HEK293 (cell line): Measurements from ENCODE around the gene EIF2A.

Experiments used
- CTCF ChIA-PET: fragments of 350-600 bp; formaldehyde crosslinking; extraction: SDS; loops from one replicate; lab custom pipeline; 2021; ENCODE audit warnings: antibody characterized with exemption; lab: Yijun Ruan, JAX
- POLR2A ChIA-PET: fragments of 300-600 bp; formaldehyde crosslinking; extraction: SDS; loops from one replicate; lab custom pipeline; 2020; ENCODE audit warnings: antibody characterized with exemption, inconsistent platforms; lab: Yijun Ruan, JAX
- H3K27ac ChIP-seq: fragments of 200-500 bp; sonication (Bioruptor generic); 2 replicates; pipeline ENCODE4 v1.5.1; 2014; ENCODE audit warnings: low read depth, low read length, control low read depth, inconsistent platforms; ENCODE audit errors: extremely low read depth
- H3K36me3 ChIP-seq, 2 experiments: fragments of 200-500 bp in 1 of 2; sonication (Bioruptor generic) in 1 of 2; 1 replicate in 1 of 2; 2 replicates in 1 of 2; pipeline ENCODE4 v1.5.1; 2014 to 2017; ENCODE audit warnings: inconsistent platforms in 2 of 2, low read length in 2 of 2; ENCODE audit not compliant: control insufficient read depth in 2 of 2, insufficient read depth in 1 of 2
- H3K4me1 ChIP-seq: fragments of 200-500 bp; sonication (Bioruptor generic); 2 replicates; pipeline ENCODE4 v1.5.1; 2014; ENCODE audit warnings: mild to moderate bottlenecking, low read length, inconsistent platforms; ENCODE audit not compliant: control insufficient read depth, insufficient read depth
- H3K4me3 ChIP-seq: 2 replicates; pipeline ENCODE4 v1.5.1; 2011; ENCODE audit warnings: low read depth, mild to moderate bottlenecking, control low read depth, low read length, moderate library complexity
- H3K9me3 ChIP-seq: fragments of 200-500 bp; sonication (Bioruptor generic); 2 replicates; pipeline ENCODE4 v1.5.1; 2014; ENCODE audit warnings: low read depth, low read length, inconsistent platforms; ENCODE audit not compliant: control insufficient read depth, insufficient read depth
- BCL11B ChIP-seq: fragments of 450-650 bp; formaldehyde crosslinking; IDR thresholded peaks from 2 replicates; pipeline ENCODE4 v1.5.1; 2016; ENCODE audit warnings: low read depth, missing biosample characterization, missing genetic modification characterization
- GLIS1 ChIP-seq: fragments of 450-650 bp; formaldehyde crosslinking; IDR thresholded peaks from 2 replicates; pipeline ENCODE4 v1.5.1; 2016; ENCODE audit warnings: missing biosample characterization, missing genetic modification characterization
- INSM2 ChIP-seq: fragments of 450-650 bp; formaldehyde crosslinking; IDR thresholded peaks from 2 replicates; pipeline ENCODE4 v1.5.1; 2016; ENCODE audit warnings: missing biosample characterization, missing genetic modification characterization
- RBAK ChIP-seq: fragments of 450-650 bp; formaldehyde crosslinking; IDR thresholded peaks from 2 replicates; pipeline ENCODE4 v1.5.1; 2016; ENCODE audit warnings: missing biosample characterization, missing genetic modification characterization
- SP2 ChIP-seq: fragments of 450-650 bp; formaldehyde crosslinking; IDR thresholded peaks from 2 replicates; pipeline ENCODE4 v1.5.1; 2016; ENCODE audit warnings: missing biosample characterization, missing genetic modification characterization
- YY1 ChIP-seq: fragments of 450-650 bp; formaldehyde crosslinking; IDR thresholded peaks from 2 replicates; pipeline ENCODE4 v1.5.1; 2018; ENCODE audit warnings: missing biosample characterization, missing genetic modification characterization
- ZBTB10 ChIP-seq: fragments of 450-650 bp; formaldehyde crosslinking; IDR thresholded peaks from 2 replicates; pipeline ENCODE4 v1.5.1; 2016; ENCODE audit warnings: missing biosample characterization, missing genetic modification characterization
- ZBTB6 ChIP-seq: fragments of 450-650 bp; formaldehyde crosslinking; IDR thresholded peaks from 2 replicates; pipeline ENCODE4 v1.5.1; 2017; ENCODE audit warnings: missing biosample characterization, missing genetic modification characterization
- ZFP3 ChIP-seq: fragments of 450-650 bp; formaldehyde crosslinking; IDR thresholded peaks from 2 replicates; pipeline ENCODE4 v1.5.1; 2016; ENCODE audit warnings: low read depth, missing biosample characterization, missing genetic modification characterization
- ZNF16 ChIP-seq: fragments of 450-650 bp; formaldehyde crosslinking; IDR thresholded peaks from 2 replicates; pipeline ENCODE4 v1.5.1; 2016; ENCODE audit warnings: low read depth, missing biosample characterization, missing genetic modification characterization
- ZNF202 ChIP-seq: fragments of 450-650 bp; formaldehyde crosslinking; IDR thresholded peaks from 2 replicates; pipeline ENCODE4 v1.5.1; 2016; ENCODE audit warnings: missing biosample characterization, missing genetic modification characterization, borderline replicate concordance
- ZNF362 ChIP-seq: fragments of 450-650 bp; formaldehyde crosslinking; IDR thresholded peaks from 2 replicates; pipeline ENCODE4 v1.5.1; 2016; ENCODE audit warnings: missing biosample characterization, missing genetic modification characterization
- ZNF398 ChIP-seq: fragments of 450-650 bp; formaldehyde crosslinking; IDR thresholded peaks from 2 replicates; pipeline ENCODE4 v1.5.1; 2017; ENCODE audit warnings: missing biosample characterization, missing genetic modification characterization
- ZNF404 ChIP-seq: fragments of 450-650 bp; formaldehyde crosslinking; IDR thresholded peaks from 2 replicates; pipeline ENCODE4 v1.5.1; 2017; ENCODE audit warnings: missing biosample characterization, missing genetic modification characterization
- ZNF530 ChIP-seq: fragments of 450-650 bp; formaldehyde crosslinking; IDR thresholded peaks from 2 replicates; pipeline ENCODE4 v1.5.1; 2016; ENCODE audit warnings: low read depth, missing biosample characterization, missing genetic modification characterization
- ZNF621 ChIP-seq: fragments of 450-650 bp; formaldehyde crosslinking; IDR thresholded peaks from 2 replicates; pipeline ENCODE4 v1.5.1; 2017; ENCODE audit warnings: missing biosample characterization, missing genetic modification characterization
- ZNF670 ChIP-seq: fragments of 450-650 bp; formaldehyde crosslinking; IDR thresholded peaks from 2 replicates; pipeline ENCODE4 v1.5.1; 2016; ENCODE audit warnings: missing biosample characterization, missing genetic modification characterization, low read depth
- ZNF792 ChIP-seq: fragments of 450-650 bp; formaldehyde crosslinking; IDR thresholded peaks from 2 replicates; pipeline ENCODE4 v1.5.1; 2016; ENCODE audit warnings: missing biosample characterization, missing genetic modification characterization
- ZSCAN16 ChIP-seq: fragments of 450-650 bp; formaldehyde crosslinking; IDR thresholded peaks from 2 replicates; pipeline ENCODE4 v1.5.1; 2016; ENCODE audit warnings: missing biosample characterization, missing genetic modification characterization
- ZSCAN4 ChIP-seq: fragments of 450-650 bp; formaldehyde crosslinking; IDR thresholded peaks from 2 replicates; pipeline ENCODE4 v1.5.1; 2017; ENCODE audit warnings: missing biosample characterization, missing genetic modification characterization

EIF2A gene

GRCh38 chr3:150589759-150590158 is 43.2 kb downstream of the EIF2A start:
- ChIA-PET POLR2A (no interaction called here), CTCF (no interaction called here)
- no peaks in the 10 kb centered on the region for H3K9me3 ChIP-seq
- H3K27ac ChIP-seq, result no peak overlapping the region
- H3K4me1 ChIP-seq, result no peaks in the 10 kb centered on the region
- no peak overlapping the region for H3K4me3 ChIP-seq
- peaks cover 0 to 18% of the 10 kb centered on the region in 2 experiments; a peak in 2 of 3 replicates for H3K36me3 ChIP-seq
- TF ChIP-seq GLIS1 (tag by site-specific recombination) (no peak), ZSCAN4 (no peak), ZNF16 (tag by site-specific recombination) (no peak), ZNF792 (no peak)

GRCh38 chr3:150594150-150594549 is 47.6 kb downstream of the EIF2A start:
- CTCF ChIA-PET, result interaction anchor here (0.7 kb wide), 1 partner anchor 607 kb away, joined by 3 read pairs; no protein-coding TSS in a partner anchor
- no peak for TF ChIP-seq ZNF530 (tag by site-specific recombination)
- TF ChIP-seq YY1, result no peak
- TF ChIP-seq ZSCAN16 (tag by site-specific recombination), result no peak
- TF ChIP-seq ZNF621 (tag by site-specific recombination), result no peak
- no peak for TF ChIP-seq ZNF670
- TF ChIP-seq SP2, result no peak
- no peak for TF ChIP-seq ZNF398 (tag by site-specific recombination)
- no peak for TF ChIP-seq BCL11B (tag by site-specific recombination)
- no peak for TF ChIP-seq ZBTB10
- no peak for TF ChIP-seq ZFP3
- TF ChIP-seq ZNF362 (tag by site-specific recombination), result no peak
- no peak for TF ChIP-seq INSM2
- TF ChIP-seq RBAK (tag by site-specific recombination), result no peak
- TF ChIP-seq ZNF202 (tag by site-specific recombination), result no peak
- no peak for TF ChIP-seq ZNF404 (tag by site-specific recombination)
- no peak for TF ChIP-seq ZBTB6 (tag by site-specific recombination)
- TF ChIP-seq, all 188 proteins: peak for 0
- Histone ChIP-seq H3K27ac (no peak overlapping the region), H3K9me3 (no peaks in the 10 kb centered on the region), H3K36me3 (no peaks in the 10 kb centered on the region), H3K4me3 (no peak overlapping the region), H3K4me1 (no peaks in the 10 kb centered on the region)
- POLR2A ChIA-PET, result interaction anchor here (1.1 to 2.0 kb wide), 2 partner anchors 9 to 11 kb away, joined by 4 to 7 read pairs; partner anchors contain the start of gene SELENOT
